Measurements from ENCODE around the gene LHFPL6.

DNA sequence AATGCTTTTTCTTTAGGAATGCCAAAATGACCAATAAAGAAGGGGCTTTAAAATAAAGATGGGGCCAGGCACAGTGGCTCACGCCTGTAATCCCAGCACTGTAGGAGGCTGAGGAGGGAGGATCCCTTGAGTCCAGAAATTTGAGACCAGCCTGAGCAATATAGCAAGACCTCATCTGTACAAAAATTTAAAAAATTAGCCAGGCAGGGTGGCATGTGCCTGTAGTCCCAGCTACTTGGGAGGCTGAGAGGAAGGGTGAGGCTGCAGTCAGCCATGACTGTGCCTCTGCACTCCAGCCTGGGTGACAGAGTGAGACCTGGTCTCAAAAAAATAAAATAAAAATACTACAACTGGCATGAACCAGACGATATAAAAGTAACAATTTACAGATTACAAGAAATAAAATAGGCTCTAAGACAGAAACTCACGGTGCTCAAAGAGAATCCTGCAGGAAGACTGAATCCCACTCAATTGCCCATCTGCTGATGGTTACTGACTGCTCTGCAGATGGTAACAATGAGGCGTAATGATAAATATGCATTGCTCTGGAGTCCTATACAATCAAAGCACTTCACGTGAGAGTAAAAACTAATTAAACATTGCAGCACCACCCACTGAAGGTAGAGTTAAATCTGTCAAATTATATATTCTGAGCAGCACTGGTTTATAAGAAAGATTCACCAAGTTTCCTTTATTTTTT, 93.2 kb downstream of the LHFPL6 start:
- TF ChIP-seq, protein P1, sequence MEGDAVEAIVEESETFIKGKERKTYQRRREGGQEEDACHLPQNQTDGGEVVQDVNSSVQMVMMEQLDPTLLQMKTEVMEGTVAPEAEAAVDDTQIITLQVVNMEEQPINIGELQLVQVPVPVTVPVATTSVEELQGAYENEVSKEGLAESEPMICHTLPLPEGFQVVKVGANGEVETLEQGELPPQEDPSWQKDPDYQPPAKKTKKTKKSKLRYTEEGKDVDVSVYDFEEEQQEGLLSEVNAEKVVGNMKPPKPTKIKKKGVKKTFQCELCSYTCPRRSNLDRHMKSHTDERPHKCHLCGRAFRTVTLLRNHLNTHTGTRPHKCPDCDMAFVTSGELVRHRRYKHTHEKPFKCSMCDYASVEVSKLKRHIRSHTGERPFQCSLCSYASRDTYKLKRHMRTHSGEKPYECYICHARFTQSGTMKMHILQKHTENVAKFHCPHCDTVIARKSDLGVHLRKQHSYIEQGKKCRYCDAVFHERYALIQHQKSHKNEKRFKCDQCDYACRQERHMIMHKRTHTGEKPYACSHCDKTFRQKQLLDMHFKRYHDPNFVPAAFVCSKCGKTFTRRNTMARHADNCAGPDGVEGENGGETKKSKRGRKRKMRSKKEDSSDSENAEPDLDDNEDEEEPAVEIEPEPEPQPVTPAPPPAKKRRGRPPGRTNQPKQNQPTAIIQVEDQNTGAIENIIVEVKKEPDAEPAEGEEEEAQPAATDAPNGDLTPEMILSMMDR (IDR thresholded peaks at IDR 0.05), result no peak
- TF ChIP-seq POLR2A (IDR thresholded peaks at IDR 0.05), result no peak
